ENCODE data around the gene DNAI1. TPM values are rescaled to one million over a fixed set of nuclear protein-coding genes. Genes with fewer than 3 reads are reported as not detected.

The DNAI1 gene
- total and polyA plus RNA-seq, 2 of the 4 experiments (the other 2 are of a cell fraction): not detected

DNA sequence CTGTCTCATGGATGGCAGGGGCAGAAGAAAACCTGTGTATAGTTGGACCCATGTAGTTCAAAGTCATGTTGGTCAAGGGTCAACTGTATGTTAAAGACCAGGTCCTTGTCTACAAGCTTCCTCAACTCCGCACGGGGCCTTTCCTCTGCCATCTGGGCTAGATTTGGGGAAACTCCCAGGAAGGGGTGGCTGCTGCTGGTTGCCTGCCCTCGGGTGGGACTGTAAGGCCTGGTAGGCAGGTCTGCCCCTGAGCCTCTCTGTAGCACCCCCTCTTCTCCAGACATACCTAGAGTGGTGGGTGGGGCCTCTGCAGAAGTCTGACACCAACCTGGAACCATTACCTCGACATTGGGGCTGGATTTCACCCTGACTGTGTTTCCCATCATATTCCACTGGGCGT is 49.0 kb downstream of the DNAI1 start:
- H3K14ac ChIP-seq (replicated peaks; ENCODE audit: low read depth, low read length): no peak overlapping the region
- H2BK20ac ChIP-seq (ENCODE audit: low read depth, low read length): no peak overlapping the region
- no peaks in the 10 kb centered on the region for H4K20me1 ChIP-seq (ENCODE audit: insufficient read depth, low read length)
- H3K27me3 ChIP-seq (ENCODE audit: control insufficient read depth, insufficient read depth, low read length): peaks cover 60% of the 10 kb centered on the region
- no peak overlapping the region for H3K18ac ChIP-seq (ENCODE audit: low read depth, low read length)
- dilution Hi-C loops (cut with HindIII; ENCODE audit: low sequenced_read_pairs, unreplicated experiment) (no loop called here), in situ Hi-C loops (cut with MboI; ENCODE audit: low sequenced_read_pairs) (no loop called here), intact Hi-C loops (cut with micrococcal nuclease) (no loop called here)
- no peak overlapping the region for H4K91ac ChIP-seq (ENCODE audit: insufficient read depth, low read depth, low read length)
- H3K4me2 ChIP-seq (ENCODE audit: low read depth, low read length): no peak overlapping the region
- TF ChIP-seq SMC3 (IDR thresholded peaks at IDR 0.05; ENCODE audit: low read depth, low read length): no peak
- no peak for TF ChIP-seq FOS (IDR thresholded peaks at IDR 0.05; ENCODE audit: low read depth, low read length)
- TF ChIP-seq POLR2A (IDR thresholded peaks at IDR 0.05; ENCODE audit: low read depth, low read length): no peak
- TF ChIP-seq CHD1 (IDR thresholded peaks at IDR 0.05; ENCODE audit: low read depth, low read length): no peak
- no peak for TF ChIP-seq BHLHE40 (IDR thresholded peaks at IDR 0.05; ENCODE audit: low read depth, low read length)
- TF ChIP-seq MAFK (IDR thresholded peaks at IDR 0.05; ENCODE audit: low read depth, low read length): no peak
- TF ChIP-seq, protein P1, sequence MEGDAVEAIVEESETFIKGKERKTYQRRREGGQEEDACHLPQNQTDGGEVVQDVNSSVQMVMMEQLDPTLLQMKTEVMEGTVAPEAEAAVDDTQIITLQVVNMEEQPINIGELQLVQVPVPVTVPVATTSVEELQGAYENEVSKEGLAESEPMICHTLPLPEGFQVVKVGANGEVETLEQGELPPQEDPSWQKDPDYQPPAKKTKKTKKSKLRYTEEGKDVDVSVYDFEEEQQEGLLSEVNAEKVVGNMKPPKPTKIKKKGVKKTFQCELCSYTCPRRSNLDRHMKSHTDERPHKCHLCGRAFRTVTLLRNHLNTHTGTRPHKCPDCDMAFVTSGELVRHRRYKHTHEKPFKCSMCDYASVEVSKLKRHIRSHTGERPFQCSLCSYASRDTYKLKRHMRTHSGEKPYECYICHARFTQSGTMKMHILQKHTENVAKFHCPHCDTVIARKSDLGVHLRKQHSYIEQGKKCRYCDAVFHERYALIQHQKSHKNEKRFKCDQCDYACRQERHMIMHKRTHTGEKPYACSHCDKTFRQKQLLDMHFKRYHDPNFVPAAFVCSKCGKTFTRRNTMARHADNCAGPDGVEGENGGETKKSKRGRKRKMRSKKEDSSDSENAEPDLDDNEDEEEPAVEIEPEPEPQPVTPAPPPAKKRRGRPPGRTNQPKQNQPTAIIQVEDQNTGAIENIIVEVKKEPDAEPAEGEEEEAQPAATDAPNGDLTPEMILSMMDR (conservative IDR thresholded peaks at IDR 0.05; ENCODE audit: low read depth, low read length): no peak
- no peak for TF ChIP-seq RAD21 (IDR thresholded peaks at IDR 0.05; ENCODE audit: low read length)
- TF ChIP-seq NFE2L2 (IDR thresholded peaks at IDR 0.05; ENCODE audit: low read depth, low read length): no peak
- no peak for TF ChIP-seq RCOR1 (IDR thresholded peaks at IDR 0.05; ENCODE audit: insufficient replicate concordance, low read length)
- TF ChIP-seq CEBPB (IDR thresholded peaks at IDR 0.05; ENCODE audit: low read depth, low read length): no peak
- TF ChIP-seq, protein P2, sequence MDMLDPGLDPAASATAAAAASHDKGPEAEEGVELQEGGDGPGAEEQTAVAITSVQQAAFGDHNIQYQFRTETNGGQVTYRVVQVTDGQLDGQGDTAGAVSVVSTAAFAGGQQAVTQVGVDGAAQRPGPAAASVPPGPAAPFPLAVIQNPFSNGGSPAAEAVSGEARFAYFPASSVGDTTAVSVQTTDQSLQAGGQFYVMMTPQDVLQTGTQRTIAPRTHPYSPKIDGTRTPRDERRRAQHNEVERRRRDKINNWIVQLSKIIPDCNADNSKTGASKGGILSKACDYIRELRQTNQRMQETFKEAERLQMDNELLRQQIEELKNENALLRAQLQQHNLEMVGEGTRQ (IDR thresholded peaks at IDR 0.05; ENCODE audit: low read depth, low read length): no peak
- no peak for TF ChIP-seq MAZ (IDR thresholded peaks at IDR 0.05; ENCODE audit: borderline replicate concordance, low read depth, low read length)
- TF ChIP-seq MXI1 (IDR thresholded peaks at IDR 0.05; ENCODE audit: borderline replicate concordance, low read depth, low read length): no peak
- no peak for TF ChIP-seq RFX5 (IDR thresholded peaks at IDR 0.05; ENCODE audit: low read depth, low read length)
- no peak overlapping the region for H3K56ac ChIP-seq (ENCODE audit: extremely low read depth, insufficient read depth, low read length)
- H3K4me1 ChIP-seq (ENCODE audit: control insufficient read depth, insufficient read depth, low read length): no peaks in the 10 kb centered on the region
- H3K9me3 ChIP-seq (ENCODE audit: control insufficient read depth, insufficient read depth, low read length): no peaks in the 10 kb centered on the region
- no peak overlapping the region for H3K4me3 ChIP-seq (ENCODE audit: insufficient read depth, low read depth, low read length)
- H3K9ac ChIP-seq (ENCODE audit: low read depth, low read length): no peak overlapping the region
- ChIA-PET POLR2A (ENCODE audit: unreplicated experiment) (no interaction called here), CTCF (interaction anchor here (0.6 kb wide), 1 partner anchor 17 kb away, joined by 3 read pairs; no protein-coding TSS in a partner anchor)
- no peak overlapping the region for H2AFZ ChIP-seq (replicated peaks; ENCODE audit: low read length, poor library complexity)
- H2BK120ac ChIP-seq (ENCODE audit: low read depth, low read length): no peak overlapping the region
- H2BK15ac ChIP-seq (ENCODE audit: low read depth, low read length): no peak overlapping the region
- BruUV-seq (replicated peaks): no TSS peak
- H2AK9ac ChIP-seq (replicated peaks; ENCODE audit: low read depth, low read length, poor library complexity): no peak overlapping the region
- no peaks in the 10 kb centered on the region for H3K79me1 ChIP-seq (ENCODE audit: low read depth in 1 of 2, low read length in 2 of 2)
- 14% methylated on average over 1 of the region's 5 CpGs; no CpG with 5 or more reads in 1 of the 2 experiments for WGBS, 2 experiments (ENCODE audit: extremely low coverage in 2 of 2, insufficient read length in 1 of 2)
- no peaks in the 10 kb centered on the region for H3K9me1 ChIP-seq (ENCODE audit: insufficient read depth, low read length)
- H4K8ac ChIP-seq (ENCODE audit: low read depth in 2 of 2, low read length in 2 of 2): no peak overlapping the region
- no peak overlapping the region for H3K4ac ChIP-seq (ENCODE audit: low read depth, low read length)
- no peak for DNase-seq
- H4K5ac ChIP-seq (ENCODE audit: low read depth, low read length): no peak overlapping the region
- H3K27ac ChIP-seq (ENCODE audit: insufficient read depth, low read length): no peak overlapping the region
- ATAC-seq (ENCODE audit: low read depth): no peak
- H3K36me3 ChIP-seq (ENCODE audit: control insufficient read depth, insufficient read depth, low read length): no peaks in the 10 kb centered on the region
- no peak overlapping the region for H2AK5ac ChIP-seq (ENCODE audit: low read depth, low read length)
- no peak overlapping the region for H2BK5ac ChIP-seq (ENCODE audit: low read depth, low read length, poor library complexity, severe bottlenecking)
- H3K23ac ChIP-seq (ENCODE audit: low read depth, low read length): no peak overlapping the region; the same call in 1 of the 2 replicates

All from IMR-90 (cell line).